ENCODE measurements around the gene ADAMTSL5. TPM values are rescaled to one million over a fixed set of nuclear protein-coding genes. Genes with fewer than 3 reads are reported as not detected.

ADAMTSL5 gene
- total RNA-seq, 4 donors from 2014 or later = 17.4 to 54.8 (median 42.6) TPM

DNA sequence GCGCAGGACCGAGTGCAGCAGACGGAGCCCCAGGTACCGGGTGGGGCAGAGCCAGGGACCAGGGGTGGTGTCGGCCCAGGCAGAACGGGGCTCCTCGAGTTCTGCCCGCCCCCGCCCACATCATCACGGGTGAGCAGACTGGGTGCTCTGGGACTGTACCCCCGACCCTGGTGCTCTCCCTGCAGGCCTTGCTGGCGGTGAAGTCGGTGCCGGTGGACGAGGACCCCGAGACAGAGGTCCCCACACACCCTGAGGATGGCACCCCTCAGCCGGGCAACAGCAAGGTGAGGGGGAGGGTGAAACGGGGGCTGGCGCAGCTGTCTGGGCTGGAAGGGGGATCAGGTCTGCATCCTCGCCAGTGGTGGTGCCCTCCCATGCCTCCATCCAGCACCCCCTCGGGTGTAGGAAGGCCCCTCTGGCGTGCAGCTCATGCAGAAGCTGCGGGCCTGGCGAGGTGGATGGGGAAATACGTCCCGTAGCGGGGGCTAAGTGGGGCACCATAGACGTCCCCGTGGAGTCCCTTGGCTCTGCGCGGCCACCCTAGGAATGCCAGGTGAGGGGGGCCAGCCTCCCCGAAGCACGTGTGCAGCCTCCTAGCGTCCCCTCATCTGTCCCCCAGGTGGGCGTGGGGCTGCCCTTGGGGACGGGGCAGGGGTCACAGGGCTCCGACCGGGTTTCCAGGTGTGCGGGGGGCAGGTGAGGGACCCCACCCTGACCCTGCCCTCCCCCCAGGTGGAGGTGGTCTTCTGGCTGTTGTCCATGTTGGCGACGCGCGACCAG is 56.5 kb downstream of the ADAMTSL5 start:
- H3K27me3 ChIP-seq = peaks cover 3 to 67% of the 10 kb centered on the region in 2 donors
- WGBS, 2 donors = 48 to 54% methylated on average over 14 to 23 of the region's 43 CpGs
- no peak overlapping the region for H3K4me3 ChIP-seq
- peaks cover 0 to 17% (median 0%) of the 10 kb centered on the region in 3 donors for H3K36me3 ChIP-seq
- TF ChIP-seq, protein P1, sequence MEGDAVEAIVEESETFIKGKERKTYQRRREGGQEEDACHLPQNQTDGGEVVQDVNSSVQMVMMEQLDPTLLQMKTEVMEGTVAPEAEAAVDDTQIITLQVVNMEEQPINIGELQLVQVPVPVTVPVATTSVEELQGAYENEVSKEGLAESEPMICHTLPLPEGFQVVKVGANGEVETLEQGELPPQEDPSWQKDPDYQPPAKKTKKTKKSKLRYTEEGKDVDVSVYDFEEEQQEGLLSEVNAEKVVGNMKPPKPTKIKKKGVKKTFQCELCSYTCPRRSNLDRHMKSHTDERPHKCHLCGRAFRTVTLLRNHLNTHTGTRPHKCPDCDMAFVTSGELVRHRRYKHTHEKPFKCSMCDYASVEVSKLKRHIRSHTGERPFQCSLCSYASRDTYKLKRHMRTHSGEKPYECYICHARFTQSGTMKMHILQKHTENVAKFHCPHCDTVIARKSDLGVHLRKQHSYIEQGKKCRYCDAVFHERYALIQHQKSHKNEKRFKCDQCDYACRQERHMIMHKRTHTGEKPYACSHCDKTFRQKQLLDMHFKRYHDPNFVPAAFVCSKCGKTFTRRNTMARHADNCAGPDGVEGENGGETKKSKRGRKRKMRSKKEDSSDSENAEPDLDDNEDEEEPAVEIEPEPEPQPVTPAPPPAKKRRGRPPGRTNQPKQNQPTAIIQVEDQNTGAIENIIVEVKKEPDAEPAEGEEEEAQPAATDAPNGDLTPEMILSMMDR (IDR thresholded peaks at IDR 0.05) = no peak
- TF ChIP-seq POLR2A (IDR thresholded peaks at IDR 0.05) (no peak), EP300 (IDR thresholded peaks at IDR 0.05) (no peak)
- no peak for DNase-seq (ENCODE audit: low spot score in 2 of 2)
- H3K4me1 ChIP-seq = peaks cover 0 to 55% (median 28%) of the 10 kb centered on the region in 4 donors
- no peak overlapping the region for H3K27ac ChIP-seq
- H3K9me3 ChIP-seq = no peaks in the 10 kb centered on the region

DNA sequence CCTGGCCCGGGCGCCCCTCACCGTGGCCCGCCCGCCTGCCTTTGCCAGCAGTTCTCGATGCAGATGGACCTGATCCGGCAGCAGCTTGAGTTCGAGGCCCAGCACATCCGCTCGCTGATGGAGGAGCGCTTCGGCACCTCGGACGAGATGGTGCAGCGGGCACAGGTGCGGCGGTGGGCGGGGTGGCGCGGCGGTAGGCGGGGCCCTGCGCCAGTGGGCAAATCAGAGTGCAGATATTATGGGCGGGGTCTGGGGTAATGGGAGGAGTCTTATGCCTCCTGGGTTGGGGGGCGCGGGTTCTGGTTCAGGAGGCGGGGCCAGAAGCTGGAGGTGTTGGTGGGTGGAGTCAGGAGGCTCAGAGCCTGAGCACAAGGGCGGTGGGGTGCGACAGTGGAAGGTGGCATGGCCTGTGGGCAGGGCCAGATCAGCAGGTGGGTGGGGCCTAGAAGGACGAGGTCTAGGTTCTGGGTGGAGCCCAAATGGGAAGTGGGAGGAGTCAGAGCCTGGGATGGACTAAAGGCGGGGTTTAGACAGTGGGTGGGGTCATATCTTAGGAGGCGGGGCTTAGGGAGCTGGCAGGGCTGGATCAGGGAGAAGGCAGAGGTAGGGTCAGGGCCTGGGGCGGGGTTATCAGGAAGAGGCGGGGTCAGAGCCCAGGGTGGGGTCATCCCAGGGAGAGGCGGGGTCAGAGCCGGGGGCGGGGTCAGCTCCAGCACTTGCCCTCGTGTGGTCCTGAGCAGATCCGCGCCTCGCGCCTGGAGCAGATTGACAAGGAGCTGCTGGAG is 57.3 kb downstream of the ADAMTSL5 start:
- Histone ChIP-seq H3K4me3 (no peak overlapping the region), H3K27me3 (peaks cover 3 to 74% of the 10 kb centered on the region in 2 donors), H3K27ac (no peak overlapping the region), H3K36me3 (peaks cover 0 to 9% (median 0%) of the 10 kb centered on the region in 3 donors), H3K4me1 (peaks cover 0 to 58% (median 28%) of the 10 kb centered on the region in 4 donors), H3K9me3 (no peaks in the 10 kb centered on the region)
- 12 to 34% methylated on average over 18 to 38 of the region's 42 CpGs for WGBS, 2 donors
- no peak for TF ChIP-seq POLR2A (IDR thresholded peaks at IDR 0.05)
- DNase-seq (ENCODE audit: low spot score in 2 of 2) = no peak

Other genes starting within 250 kb of the ADAMTSL5 start
- 100 to 1,000 TPM; 389 to 640 (median 576) TPM for gene CIRBP, start 243.7 kb downstream of the ADAMTSL5 start, total RNA-seq
- gene FAM174C, start 237.5 kb downstream of the ADAMTSL5 start, total RNA-seq = 10 to 100 TPM; 25.5 to 80.7 (median 52.0) TPM
- gene EFNA2, start 227.1 kb downstream of the ADAMTSL5 start, total RNA-seq = not detected
- gene NDUFS7, start 129.1 kb downstream of the ADAMTSL5 start, total RNA-seq = 100 to 1,000 TPM; 146 to 162 (median 151) TPM
- 100 to 1,000 TPM in 2 of 4 donors, 10 to 100 TPM in 2; 43.8 to 120 (median 94.4) TPM for gene GAMT, start 111.5 kb downstream of the ADAMTSL5 start, total RNA-seq
- gene DAZAP1, start 105.4 kb downstream of the ADAMTSL5 start, total RNA-seq = 10 to 100 TPM; 34.3 to 68.4 (median 61.0) TPM
- gene RPS15, start 74.6 kb downstream of the ADAMTSL5 start, total RNA-seq = 1,000 to 10,000 TPM; 4,239 to 4,988 (median 4,337) TPM
- gene APC2, start 62.9 kb downstream of the ADAMTSL5 start, total RNA-seq = 10 to 100 TPM in 1 of 4 donors, 1 to 10 TPM in 3; 1.7 to 10.2 (median 4.2) TPM
- gene C19orf25, start 33.8 kb downstream of the ADAMTSL5 start, total RNA-seq = 10 to 100 TPM; 22.4 to 47.4 (median 33.8) TPM
- gene PCSK4, start 22.7 kb downstream of the ADAMTSL5 start, total RNA-seq = 1 to 10 TPM; 1.3 to 4.9 (median 2.2) TPM
- gene REEP6, start 21.8 kb downstream of the ADAMTSL5 start, total RNA-seq = 1 to 10 TPM; 1.2 to 4.6 (median 2.9) TPM
- gene PLK5, start 11.1 kb upstream of the ADAMTSL5 start, total RNA-seq = 1 to 10 TPM in 2 of 4 donors, under 1 TPM in 2; 0.21 to 6.3 (median 1.1) TPM
- 10 to 100 TPM; 19.4 to 32.7 (median 27.4) TPM for gene MEX3D, start 55.3 kb upstream of the ADAMTSL5 start, total RNA-seq
- gene MBD3, start 79.8 kb upstream of the ADAMTSL5 start, total RNA-seq = 100 to 1,000 TPM in 1 of 4 donors, 10 to 100 TPM in 3; 62.9 to 144 (median 91.4) TPM
- gene UQCR11, start 92.4 kb upstream of the ADAMTSL5 start, total RNA-seq = 10 to 100 TPM; 58.8 to 95.7 (median 66.0) TPM
- 100 to 1,000 TPM in 1 of 4 donors, 10 to 100 TPM in 3; 23.4 to 299 (median 37.3) TPM for gene TCF3, start 139.6 kb upstream of the ADAMTSL5 start, total RNA-seq
- not detected for gene ONECUT3, start 240.5 kb upstream of the ADAMTSL5 start, total RNA-seq